ENCODE data around the gene SHE.

GRCh38 chr1:154459080-154459479 is 43.1 kb downstream of the SHE start:
- TF ChIP-seq, protein P1, sequence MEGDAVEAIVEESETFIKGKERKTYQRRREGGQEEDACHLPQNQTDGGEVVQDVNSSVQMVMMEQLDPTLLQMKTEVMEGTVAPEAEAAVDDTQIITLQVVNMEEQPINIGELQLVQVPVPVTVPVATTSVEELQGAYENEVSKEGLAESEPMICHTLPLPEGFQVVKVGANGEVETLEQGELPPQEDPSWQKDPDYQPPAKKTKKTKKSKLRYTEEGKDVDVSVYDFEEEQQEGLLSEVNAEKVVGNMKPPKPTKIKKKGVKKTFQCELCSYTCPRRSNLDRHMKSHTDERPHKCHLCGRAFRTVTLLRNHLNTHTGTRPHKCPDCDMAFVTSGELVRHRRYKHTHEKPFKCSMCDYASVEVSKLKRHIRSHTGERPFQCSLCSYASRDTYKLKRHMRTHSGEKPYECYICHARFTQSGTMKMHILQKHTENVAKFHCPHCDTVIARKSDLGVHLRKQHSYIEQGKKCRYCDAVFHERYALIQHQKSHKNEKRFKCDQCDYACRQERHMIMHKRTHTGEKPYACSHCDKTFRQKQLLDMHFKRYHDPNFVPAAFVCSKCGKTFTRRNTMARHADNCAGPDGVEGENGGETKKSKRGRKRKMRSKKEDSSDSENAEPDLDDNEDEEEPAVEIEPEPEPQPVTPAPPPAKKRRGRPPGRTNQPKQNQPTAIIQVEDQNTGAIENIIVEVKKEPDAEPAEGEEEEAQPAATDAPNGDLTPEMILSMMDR (IDR thresholded peaks at IDR 0.05 in 4 of 5, conservative IDR thresholded peaks at IDR 0.05 in 1 of 5) = no peak
- TF ChIP-seq POLR2A (IDR thresholded peaks at IDR 0.05) = no peak

Measured in gastrocnemius medialis (tissue), 4 donors.